Stimulated activated effector memory CD8-positive, alpha-beta T cell treated with anti-CD3 and anti-CD28 coated beads, Interleukin-12 subunit alpha, Interleukin-12 subunit beta, amount 100 ng/mL, for 72 hours (primary cell): ENCODE measurements around the gene RIBC1.
"Not testable (repeated sequence)": the region's sequence is repeated elsewhere in the genome, so short reads cannot be mapped to it uniquely, and the experiment has no call there.

Experiments
- ATAC-seq: fragments of 150-1000 bp; cut with Tn5 transposase; 2 replicates; pipeline ENCODE4 v1.10.0; 2021
- DNase-seq, 2 donors: peaks; one replicate each; pipeline ENCODE4 v3.0.0; 2021 to 2022; ENCODE audit warnings: low spot score in 2 of 2
- H3K27ac Mint-ChIP-seq: one replicate; pipeline ENCODE4 v1.8.0; 2022; ENCODE audit warnings: mild to moderate bottlenecking, mixed read lengths
- H3K36me3 Mint-ChIP-seq: one replicate; pipeline ENCODE4 v1.8.0; 2022; ENCODE audit warnings: mild to moderate bottlenecking, mixed read lengths
- H3K4me1 Mint-ChIP-seq: one replicate; pipeline ENCODE4 v1.8.0; 2022; ENCODE audit warnings: mixed read lengths
- H3K4me3 Mint-ChIP-seq: one replicate; pipeline ENCODE4 v1.8.0; 2022; ENCODE audit warnings: mild to moderate bottlenecking, mixed read lengths
- H3K9me3 Mint-ChIP-seq: one replicate; pipeline ENCODE4 v1.8.0; 2022; ENCODE audit warnings: mixed read lengths

Gene RIBC1

DNA sequence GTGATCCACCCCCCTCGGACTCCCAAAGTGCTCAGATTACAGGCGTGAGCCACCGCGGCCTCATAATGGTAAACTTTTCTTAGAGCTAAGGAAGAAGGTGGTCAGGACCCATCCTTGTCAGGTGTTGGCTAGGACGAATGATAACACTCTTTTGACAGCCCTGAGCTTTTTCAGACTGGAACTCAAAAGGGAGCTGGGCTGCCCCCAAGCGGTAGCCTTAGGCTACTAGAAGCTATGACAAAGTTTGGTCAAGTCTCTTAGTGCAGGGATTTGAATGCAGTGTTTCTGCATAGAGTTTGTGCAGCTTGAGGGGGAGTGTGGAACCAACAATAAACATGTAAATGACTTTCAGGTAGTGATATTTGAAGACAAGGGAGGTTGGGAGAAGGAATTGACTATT, 23.3 kb downstream of the RIBC1 start:
- H3K36me3 Mint-ChIP-seq, result no peaks in the 10 kb centered on the region

DNA sequence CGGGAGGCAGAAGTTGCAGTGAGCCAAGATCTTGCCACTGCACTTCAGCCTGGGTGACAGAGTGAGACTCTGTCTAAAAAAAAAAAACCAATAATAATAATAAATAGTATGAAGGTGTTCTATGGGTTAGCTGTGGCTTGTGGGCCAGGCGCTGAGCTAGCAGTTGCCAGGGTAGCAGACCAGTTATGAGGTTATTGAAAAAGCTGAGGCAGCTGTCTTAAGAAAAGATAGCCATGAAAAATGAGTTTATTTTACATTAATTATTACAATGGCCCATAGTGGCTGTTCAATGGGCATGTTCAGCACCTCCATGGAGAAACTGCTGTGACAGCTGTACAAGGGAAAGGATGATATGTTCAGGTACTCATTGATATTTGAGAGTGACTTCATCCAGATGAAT, 24.8 kb downstream of the RIBC1 start:
- H3K9me3 Mint-ChIP-seq, result no peaks in the 10 kb centered on the region
- H3K4me1 Mint-ChIP-seq, result no peaks in the 10 kb centered on the region
- H3K36me3 Mint-ChIP-seq, result no peaks in the 10 kb centered on the region
- no peak overlapping the region for H3K27ac Mint-ChIP-seq
- ATAC-seq, result no peak
- DNase-seq, result no peak
- H3K4me3 Mint-ChIP-seq, result no peak overlapping the region

More for the DNA sequence above, 23.3 kb downstream of the RIBC1 start:
- ATAC-seq, result peak; percentile 48
- no peak overlapping the region for H3K27ac Mint-ChIP-seq
- no peaks in the 10 kb centered on the region for H3K9me3 Mint-ChIP-seq
- H3K4me3 Mint-ChIP-seq, result no peak overlapping the region
- peak in 1 of 2 donors; percentile 56 for DNase-seq
- peaks cover 12% of the 10 kb centered on the region for H3K4me1 Mint-ChIP-seq

DNA sequence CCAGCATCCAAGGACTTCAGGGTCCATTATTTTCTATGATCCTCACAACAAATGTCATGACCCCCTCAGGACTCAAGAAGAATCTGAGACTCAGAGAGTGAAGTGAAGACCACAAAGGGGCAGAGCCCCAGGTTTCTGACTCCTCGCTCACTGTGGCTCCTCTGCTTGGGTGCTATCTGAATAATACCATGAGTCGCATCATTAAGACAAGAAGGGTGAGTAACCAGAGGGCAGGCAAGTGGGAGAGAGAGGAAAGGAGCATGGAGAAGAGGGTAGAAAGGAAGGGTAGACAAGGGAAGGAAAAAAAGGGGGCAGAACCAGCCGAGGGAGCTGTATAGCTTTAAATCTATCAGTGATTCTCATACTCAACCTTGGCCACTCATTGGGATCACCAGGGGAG, 27.0 kb downstream of the RIBC1 start:
- no peaks in the 10 kb centered on the region for H3K36me3 Mint-ChIP-seq
- DNase-seq, result no peak
- ATAC-seq, result no peak
- no peak overlapping the region for H3K27ac Mint-ChIP-seq
- H3K4me1 Mint-ChIP-seq, result no peaks in the 10 kb centered on the region
- H3K9me3 Mint-ChIP-seq, result no peaks in the 10 kb centered on the region
- H3K4me3 Mint-ChIP-seq, result no peak overlapping the region

DNA sequence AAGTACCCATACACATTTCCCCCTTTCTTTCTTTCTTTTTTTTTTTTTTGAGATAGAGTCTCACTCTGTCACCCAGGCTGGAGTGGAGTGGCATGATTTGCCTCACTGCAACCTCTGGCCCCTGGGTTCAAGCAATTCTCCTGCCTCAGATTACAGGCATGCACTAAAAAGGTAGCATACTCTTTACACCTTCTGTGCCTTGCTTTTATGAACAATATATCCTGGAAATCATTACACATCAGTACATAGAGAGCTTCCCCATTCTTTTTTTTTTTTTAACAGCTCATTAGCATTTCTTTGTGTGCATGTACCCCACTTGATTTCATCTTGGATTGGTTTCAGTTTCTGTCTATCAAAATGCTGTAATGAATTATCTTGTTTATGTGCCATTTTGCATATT, 30.1 kb downstream of the RIBC1 start:
- H3K4me1 Mint-ChIP-seq, result no peaks in the 10 kb centered on the region
- no peaks in the 10 kb centered on the region for H3K36me3 Mint-ChIP-seq
- H3K27ac Mint-ChIP-seq, result no peak overlapping the region
- no peaks in the 10 kb centered on the region for H3K9me3 Mint-ChIP-seq
- ATAC-seq (no peak), DNase-seq (no peak)
- no peak overlapping the region for H3K4me3 Mint-ChIP-seq

DNA sequence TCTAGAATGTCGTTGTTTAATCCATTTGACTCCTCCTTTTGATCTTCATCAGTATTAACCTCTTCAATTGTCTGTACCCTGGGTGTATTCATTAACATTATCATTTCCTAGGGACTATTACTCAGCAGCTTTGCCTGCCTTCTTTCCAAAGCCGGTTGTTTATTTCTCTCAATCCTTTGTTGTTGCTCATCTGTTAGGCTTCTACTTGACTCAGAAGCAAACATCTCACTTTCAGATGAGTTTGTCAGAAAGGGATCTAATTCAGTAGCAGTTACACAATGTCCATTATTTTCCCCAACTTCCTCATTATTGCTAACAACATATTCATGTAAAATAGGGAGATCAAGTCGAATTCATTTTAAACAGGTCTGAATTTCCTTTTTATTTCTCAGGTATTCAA, 33.6 kb downstream of the RIBC1 start:
- Mint-ChIP-seq H3K4me3 (no peak overlapping the region), H3K9me3 (no peaks in the 10 kb centered on the region), H3K27ac (no peak overlapping the region), H3K4me1 (no peaks in the 10 kb centered on the region), H3K36me3 (no peaks in the 10 kb centered on the region)
- ATAC-seq (no peak), DNase-seq (no peak)

DNA sequence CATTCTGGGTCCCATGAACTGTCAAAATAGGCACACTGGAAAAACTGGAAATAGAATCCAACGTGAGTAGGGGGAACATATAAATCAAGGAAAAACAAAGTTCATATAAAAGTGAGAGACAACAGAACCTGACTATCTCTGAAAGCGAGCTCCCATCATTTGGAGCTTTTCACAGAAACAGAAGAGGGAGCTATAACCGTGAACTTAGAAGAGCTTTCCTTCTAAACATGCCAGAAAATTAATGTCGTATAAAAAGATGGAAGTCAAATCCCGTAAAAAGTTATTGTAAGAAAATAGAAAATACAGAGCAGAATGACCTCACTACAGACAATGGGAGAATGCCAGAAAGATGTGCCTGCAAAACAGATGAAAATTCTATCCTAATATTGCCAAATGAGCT, 35.4 kb downstream of the RIBC1 start:
- no peak overlapping the region for H3K4me3 Mint-ChIP-seq
- peaks cover under 1% of the 10 kb centered on the region for H3K4me1 Mint-ChIP-seq
- DNase-seq, result no peak
- H3K9me3 Mint-ChIP-seq, result no peaks in the 10 kb centered on the region
- H3K36me3 Mint-ChIP-seq, result no peaks in the 10 kb centered on the region
- no peak overlapping the region for H3K27ac Mint-ChIP-seq
- ATAC-seq, result no peak

DNA sequence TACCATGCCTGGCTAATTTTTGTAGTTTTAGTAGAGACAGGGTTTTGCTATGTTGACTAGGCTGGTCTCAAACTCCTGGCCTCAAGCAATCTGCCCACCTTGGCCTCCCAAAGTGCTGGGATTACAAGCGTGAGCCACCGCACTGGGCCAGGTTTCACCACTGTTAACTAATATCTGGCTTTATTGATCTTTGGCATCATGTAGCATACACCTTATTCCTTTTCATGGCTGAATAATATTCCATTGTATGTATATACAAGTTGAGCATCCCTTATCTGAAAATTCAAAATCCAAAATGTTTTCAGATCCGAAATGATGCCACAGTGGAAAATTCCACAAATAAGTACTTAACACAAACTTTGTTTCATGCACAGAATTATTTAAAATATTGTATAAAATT, 46.0 kb downstream of the RIBC1 start:
- H3K9me3 Mint-ChIP-seq, H3K4me1 Mint-ChIP-seq, ATAC-seq, DNase-seq, H3K36me3 Mint-ChIP-seq, H3K27ac Mint-ChIP-seq, H3K4me3 Mint-ChIP-seq: not testable (repeated sequence)

DNA sequence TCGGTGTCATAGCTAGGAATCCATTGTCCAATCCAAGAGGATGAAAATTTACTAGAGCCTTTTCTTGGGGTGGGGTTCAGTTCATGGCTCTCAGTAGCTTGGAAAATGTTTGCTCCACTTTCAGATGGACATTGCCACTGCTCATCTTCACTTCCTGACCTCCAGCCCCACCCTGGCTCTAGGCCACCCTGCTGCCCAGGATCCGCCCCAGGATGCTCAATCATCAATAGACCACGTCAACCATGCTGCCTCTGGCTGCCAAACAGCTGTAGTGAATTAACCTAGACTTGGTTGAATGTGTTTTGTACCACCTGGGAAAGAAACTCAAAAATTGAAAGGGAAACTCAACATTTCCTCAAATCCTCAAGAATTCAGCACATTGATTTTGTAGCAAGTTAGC, 48.7 kb downstream of the RIBC1 start:
- H3K27ac Mint-ChIP-seq, result no peak overlapping the region
- no peaks in the 10 kb centered on the region for H3K36me3 Mint-ChIP-seq
- H3K4me1 Mint-ChIP-seq, result no peaks in the 10 kb centered on the region
- H3K4me3 Mint-ChIP-seq, result no peak overlapping the region
- DNase-seq, result no peak
- H3K9me3 Mint-ChIP-seq, result no peaks in the 10 kb centered on the region
- no peak for ATAC-seq

DNA sequence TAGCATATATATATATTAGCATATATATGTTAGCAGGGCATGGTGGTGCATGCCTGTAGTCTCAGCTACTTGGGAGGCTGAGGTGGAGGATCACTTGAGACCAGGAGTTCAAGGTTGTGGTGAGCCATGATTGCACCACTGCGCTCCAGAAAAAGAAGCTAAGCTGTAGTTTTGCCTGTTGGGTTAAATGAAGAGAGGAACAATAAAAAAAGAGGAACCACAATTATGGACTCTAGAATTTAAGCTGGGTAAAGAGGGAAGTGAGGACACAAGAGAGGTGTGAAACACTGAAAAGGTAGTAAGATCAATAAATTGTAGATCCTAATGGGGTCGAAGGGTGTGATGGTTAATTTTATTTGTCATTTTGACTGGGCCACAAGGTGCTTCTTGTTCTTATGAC, 52.0 kb downstream of the RIBC1 start:
- Mint-ChIP-seq H3K4me3 (no peak overlapping the region), H3K4me1 (no peaks in the 10 kb centered on the region), H3K27ac (no peak overlapping the region), H3K36me3 (no peaks in the 10 kb centered on the region), H3K9me3 (no peaks in the 10 kb centered on the region)
- DNase-seq (no peak), ATAC-seq (no peak)

DNA sequence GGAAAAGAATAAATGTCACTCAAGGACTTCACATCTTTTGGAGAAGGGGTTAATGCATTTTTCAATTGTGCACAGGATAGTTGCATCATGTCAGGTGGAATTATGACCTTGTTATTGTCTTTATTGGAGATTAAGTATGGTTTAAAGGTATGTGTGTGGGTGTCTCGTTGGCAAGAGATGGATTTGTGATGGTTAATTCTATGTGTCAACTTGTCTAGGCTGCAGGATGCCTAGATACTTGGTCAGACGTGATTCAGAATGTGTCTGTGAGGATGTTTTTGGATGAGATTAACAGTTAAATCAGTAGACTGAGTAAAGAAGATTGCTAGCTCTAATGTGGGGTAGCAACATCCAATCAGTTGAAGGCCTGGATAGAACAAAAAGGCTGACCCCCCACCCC, 53.7 kb downstream of the RIBC1 start:
- no peak overlapping the region for H3K4me3 Mint-ChIP-seq
- no peak for ATAC-seq
- H3K27ac Mint-ChIP-seq, result no peak overlapping the region
- H3K4me1 Mint-ChIP-seq, result no peaks in the 10 kb centered on the region
- DNase-seq, result no peak
- no peaks in the 10 kb centered on the region for H3K9me3 Mint-ChIP-seq
- no peaks in the 10 kb centered on the region for H3K36me3 Mint-ChIP-seq

DNA sequence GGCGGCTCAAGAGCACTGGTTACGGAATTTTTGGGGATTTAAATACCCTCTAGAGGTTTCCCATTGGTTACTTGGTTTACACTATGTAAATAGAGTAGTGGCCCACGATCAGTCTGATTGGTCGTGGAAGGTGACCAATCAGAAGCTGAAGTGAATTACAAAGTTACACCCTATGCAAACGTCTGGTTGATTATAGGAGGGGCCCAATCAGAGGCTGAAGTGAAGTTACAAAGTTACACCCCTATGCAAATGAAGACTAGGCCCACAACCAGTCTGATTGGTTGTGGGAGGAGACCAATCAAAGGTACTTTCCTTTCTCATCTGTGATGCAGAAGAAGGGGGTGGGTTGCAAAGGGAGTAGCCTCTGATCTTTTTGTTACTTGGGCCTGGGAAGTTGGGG, 56.6 kb downstream of the RIBC1 start:
- Mint-ChIP-seq H3K27ac (no peak overlapping the region), H3K9me3 (no peaks in the 10 kb centered on the region), H3K4me3 (no peak overlapping the region), H3K4me1 (no peaks in the 10 kb centered on the region), H3K36me3 (no peaks in the 10 kb centered on the region)
- no peak for ATAC-seq
- no peak for DNase-seq
